ENCODE measurements around the gene INO80.
A peak's percentile ranks its signal among the peaks of the same experiment; 100 is the strongest.

The INO80 gene

DNA sequence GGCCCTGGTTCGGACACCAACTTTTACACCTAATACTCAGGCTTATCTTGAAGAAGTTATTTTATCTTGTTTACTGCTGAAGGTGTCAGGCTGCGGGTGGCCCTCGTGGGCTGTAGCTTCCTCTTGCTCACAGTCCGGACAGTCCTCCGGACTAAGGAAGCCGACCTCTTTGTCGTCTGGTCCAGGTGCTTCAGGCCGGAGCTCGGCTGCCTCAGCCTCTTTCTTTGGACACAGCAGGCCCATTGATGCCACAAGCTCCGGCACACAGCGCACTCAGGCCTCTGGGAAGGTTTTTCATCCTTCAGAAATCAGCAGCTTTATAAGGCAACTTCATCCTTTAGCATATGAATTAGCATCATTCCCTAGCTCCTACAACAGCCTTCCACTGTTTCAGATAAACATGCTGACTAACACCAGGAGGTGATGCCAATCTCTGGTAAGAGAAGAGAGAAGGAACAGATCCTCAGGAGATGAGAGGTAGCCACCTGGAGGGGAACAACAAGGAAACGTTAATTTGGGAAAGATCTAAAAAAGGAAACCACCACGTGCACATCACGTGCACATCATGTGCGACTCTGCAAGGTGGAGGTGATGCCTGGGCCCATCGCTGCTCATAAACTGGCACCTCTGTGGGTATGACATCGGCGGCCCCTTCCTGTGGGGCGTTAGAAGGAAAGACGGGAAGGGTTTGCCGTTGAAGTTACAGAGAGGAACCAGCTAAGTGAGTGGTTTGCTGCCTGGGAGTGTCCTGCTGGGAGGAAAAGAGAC, 167.2 kb downstream of the INO80 start:
- DNase-seq (ENCODE audit: low spot score), result no peak

DNA sequence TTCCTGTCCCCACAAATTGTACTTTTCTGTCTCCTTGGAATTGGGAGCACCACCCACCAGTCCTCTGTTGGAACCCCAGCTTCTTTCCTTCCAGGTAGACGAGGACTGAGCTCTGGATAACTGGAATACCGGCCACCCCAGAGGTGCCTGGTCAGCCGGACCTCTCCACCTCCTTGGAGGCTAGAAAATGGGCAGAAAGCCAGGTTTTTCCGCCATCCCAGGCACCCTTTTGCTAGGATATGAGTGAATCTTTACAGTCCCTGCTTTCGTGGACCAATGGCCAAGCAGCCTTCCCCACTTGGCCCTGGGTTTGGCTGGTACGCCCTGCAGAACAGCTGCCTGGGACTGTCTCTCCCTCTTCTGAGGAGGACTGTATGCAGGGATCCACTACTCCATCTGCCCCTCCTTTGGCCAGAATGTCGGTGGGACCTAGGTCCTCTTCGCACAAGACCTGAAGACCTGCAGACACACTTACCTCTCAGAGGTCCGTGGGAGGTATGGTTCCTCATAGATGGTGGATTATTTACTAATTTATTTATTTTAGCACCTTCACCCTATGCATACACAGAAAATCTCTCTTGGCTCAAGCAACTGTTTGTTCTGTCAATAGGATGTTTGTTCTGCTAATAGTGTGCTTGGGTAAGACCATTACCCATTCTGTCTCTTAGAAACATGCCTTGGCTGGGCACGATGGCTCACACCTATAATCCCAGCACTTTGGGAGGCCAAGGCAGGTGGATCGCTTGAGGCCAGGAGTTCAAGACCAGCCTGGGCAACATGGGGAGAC, 171.4 kb downstream of the INO80 start:
- DNase-seq (ENCODE audit: low spot score), result no peak

DNA sequence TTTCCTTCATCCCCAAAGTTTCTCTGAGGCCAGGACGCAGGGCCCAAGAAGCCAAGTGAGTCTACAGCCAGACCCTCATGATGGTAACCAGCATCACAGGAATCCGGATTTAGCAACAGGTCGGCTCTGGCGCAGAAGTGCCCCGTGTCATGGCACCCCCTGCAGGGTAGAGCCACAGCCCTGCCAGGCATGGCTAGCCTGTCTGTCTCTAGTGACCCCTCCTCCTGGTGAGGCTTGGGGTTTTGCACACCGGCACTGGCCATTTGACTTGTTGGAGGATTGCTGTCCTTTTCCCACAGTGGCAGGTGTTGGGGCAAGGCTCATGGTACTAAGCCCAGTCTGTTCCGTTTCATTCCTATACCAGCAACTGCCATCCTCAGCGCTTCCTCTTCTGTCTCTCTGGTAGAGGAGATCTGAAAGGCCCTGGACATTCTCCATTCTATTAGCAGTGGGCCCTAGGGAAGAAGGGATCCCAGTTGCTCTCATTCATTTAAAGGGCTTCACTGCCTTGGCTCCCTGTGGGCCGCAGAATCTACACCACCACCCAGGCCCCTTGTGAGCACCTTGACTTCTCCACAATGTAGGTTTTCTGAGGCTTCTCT, 172.2 kb downstream of the INO80 start:
- no peak for DNase-seq (ENCODE audit: low spot score)

DNA sequence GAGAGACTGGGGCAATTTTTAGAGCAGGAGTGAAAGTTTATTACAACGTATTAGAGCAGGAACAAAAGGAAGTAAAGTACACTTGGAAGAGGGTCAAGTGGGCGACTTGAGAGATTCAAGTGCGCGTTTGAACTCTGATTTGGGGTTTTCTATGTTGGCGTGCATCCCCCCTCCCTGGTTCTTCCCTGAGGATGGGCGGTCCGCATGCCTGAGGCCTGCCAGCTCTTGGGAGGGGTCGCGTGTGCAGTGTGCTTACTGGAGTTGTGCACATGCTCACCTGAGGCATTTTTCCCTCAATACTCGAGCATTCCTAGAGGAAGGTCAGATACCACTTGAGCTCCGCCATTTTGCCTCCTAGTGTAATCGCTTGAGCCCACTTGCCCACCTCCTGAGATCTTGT, 173.2 kb downstream of the INO80 start:
- no peak for DNase-seq (ENCODE audit: low spot score)

DNA sequence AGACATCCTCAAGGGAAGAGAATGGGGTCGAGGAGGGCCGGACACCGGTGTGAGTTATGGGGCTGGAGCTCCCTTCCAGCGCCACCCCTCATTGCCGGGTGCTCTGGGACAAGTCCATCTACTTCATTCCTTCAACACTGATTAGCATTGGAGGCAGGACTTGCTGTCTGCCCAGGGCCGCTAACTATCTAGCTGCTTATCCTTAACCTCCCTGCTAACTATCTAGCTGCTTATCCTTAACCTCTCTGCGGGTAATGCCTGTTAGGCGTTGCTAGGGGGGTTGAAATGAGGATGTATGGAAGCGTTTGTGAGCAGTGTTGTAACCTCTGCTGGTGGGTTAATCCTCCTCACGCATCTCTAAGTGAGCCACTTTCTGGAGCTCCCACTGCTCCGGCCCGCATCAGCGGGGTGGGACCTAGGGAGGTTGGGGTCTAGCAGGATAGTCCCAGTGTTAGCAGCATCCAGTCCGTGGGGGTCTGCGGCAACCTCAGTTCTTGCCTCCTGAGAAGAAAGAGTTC, 173.7 kb downstream of the INO80 start:
- DNase-seq (ENCODE audit: low spot score), result no peak

DNA sequence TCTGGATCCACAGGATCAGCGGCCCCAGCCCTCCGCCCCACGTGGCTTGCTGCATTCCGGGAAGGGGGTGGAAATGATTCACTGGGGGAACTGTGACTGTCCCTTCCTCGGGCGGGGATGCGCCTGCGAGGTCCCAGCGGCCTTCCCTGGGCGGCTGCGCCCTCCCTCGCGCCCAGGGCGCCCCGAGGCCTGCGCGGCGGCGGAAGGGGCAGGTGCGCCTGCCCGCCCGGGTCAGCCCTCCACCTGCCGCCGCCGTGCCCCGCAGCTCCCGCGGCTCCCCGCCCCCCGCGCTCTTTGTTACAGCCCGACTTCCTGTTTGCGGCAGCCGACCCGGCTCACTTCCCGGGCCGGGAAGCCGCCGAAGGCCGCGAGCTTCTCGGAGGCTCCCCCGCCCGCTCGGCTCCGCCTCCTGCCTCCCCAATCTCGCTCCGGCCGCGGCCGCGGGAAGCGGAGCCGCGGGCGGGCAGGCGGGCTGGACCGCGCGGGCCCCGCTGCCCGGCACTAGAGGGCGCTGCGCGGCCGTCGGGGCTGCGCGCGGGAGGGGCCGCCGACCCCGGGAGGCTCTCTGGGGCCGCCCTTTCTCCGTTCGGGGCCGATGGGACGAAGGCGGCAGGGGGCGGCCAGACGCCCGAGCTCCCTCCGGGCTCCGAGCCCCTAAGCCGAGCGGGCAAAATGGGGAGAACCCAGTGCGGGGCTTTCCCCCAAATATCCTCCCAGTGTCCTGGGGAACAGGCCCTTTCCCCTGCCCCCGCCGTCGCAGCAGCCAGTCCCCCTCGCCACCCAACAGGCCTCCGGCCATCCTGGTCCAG, 174.3 kb downstream of the INO80 start:
- peak; percentile 53 for DNase-seq (ENCODE audit: low spot score)

DNA sequence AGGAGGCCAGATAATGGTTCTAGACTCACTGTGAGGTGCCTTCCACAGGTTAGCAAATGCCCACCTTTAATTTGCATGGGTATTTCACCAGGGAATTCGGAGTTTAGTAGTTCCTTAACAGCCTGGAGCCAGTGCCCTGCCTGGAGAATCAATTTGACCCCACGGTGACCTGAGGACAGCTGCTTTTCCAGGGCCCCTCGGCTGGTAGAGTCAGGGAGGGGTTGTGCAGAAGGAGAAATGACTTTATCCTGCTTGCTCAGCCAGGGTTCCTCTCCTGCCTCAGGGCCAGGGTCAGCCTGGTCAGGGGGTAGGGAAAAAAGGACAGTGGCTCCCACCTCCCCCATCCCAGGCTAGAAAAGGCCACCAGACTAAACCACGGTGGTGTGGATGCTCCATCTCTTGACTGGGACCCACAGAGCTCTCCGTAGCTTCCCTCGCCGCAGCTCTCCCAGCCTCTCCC, 175.0 kb downstream of the INO80 start:
- no peak for DNase-seq (ENCODE audit: low spot score)

DNA sequence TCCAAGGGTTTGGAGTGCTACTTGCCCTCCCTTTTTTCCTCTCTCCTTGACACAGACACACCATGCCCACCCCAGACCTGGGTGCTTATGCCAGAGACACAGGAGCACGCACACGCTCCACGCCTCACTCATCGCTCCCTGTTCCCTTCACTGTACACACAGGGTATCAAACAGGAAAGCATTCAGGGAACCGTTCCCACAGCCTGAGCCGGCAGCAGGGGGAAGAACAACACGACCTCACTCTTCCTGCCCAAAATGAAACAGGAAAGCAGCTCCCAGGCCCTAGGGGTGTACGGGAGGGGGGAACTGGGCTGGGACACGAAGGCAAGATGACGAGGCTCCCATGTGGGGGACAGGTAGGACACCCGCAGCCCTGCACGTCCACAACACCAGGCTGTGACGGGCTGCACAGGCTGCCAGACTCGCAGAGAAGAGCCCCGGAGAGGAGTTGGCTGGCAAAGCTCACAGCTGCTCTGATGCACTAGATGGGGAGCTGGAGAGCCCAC, 175.7 kb downstream of the INO80 start:
- no peak for DNase-seq (ENCODE audit: low spot score)

DNA sequence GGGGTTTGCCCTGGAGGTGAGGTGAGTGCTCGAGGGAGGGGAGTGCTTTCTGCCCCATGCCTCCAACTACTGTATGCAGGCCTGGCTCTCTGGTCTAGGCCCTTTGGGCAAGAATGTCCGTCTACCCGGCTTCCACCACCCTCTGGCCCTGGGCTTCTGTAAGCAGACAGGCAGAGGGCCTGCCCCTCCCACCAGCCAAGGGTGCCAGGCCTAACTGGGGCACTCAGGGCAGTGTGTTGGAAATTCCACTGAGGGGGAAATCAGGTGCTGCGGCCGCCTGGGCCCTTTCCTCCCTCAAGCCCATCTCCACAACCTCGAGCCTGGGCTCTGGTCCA, 177.6 kb downstream of the INO80 start:
- DNase-seq (ENCODE audit: low spot score), result no peak

DNA sequence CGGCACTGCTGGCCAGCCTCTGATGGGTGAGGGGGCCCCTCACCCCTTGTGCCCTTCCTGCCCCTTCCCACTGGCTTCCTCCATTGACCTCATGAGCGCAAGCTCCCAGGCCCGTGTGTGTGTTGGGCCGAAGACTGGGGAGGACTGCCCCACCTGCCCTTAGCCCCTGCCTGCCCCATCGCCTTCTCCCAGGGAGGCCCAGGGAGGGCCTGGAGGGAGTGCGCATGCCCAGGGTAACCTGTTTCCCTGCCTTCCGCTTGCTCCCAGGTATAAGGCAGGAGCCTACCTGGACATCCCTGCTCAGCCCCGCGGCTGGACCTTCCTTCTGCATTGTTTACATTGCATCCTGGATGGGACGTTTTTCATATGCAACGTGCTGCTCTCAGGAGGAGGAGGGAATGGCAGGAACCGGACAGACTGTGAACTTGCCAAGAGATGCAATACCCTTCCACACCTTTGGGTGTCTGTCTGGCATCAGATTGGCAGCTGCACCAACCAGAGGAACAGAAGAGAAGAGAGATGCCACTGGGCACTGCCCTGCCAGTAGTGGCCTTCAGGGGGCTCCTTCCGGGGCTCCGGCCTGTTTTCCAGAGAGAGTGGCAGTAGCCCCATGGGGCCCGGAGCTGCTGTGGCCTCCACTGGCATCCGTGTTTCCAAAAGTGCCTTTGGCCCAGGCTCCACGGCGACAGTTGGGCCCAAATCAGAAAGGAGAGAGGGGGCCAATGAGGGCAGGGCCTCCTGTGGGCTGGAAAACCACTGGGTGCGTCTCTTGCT, 178.1 kb downstream of the INO80 start:
- DNase-seq (ENCODE audit: low spot score), result no peak

DNA sequence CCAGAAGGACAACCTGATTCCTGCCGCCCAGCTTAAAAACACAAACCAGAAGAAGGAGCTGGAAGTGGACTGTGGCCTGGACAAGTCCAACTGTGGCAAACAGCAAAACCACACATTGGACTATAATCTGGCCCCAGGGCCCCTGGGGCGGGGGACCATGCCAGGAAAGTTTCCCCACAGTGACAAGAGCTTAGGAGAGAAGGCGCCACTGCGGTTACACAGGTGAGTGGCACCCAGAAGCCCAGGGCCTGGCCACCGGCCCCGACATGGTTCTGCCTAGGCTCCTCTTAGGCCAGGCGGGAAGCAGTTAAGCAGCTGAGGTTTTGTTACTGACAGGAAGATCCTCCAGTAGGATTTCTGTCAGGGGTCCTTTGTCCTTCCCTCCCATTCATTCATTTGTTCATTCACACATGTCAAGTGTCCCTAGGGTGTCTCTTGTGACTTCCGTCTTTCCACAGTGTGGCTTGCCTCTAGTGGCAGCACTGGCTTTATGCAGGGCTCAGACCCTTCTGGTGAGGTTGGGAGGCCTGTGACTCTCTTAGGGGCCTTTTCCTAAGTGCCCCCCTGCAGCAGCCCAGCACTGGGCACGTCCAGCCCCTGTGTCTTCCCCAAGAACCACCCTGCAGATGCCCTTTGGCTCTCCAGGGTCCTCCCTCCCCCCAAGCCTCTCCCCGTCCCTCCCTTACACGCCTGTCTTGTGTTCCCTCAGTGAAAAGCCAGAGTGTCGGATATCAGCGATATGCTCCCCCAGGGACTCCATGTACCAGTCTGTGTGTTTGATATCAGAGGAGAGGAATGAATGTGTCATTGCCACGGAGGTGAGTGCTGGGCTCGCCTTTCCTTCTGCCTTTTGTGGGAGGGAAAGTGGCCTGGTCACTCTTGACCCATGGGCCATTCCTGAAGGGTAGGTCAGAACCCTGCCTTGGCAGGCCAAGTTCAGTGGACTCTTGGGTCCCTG, 179.1 kb downstream of the INO80 start:
- no peak for DNase-seq (ENCODE audit: low spot score)

DNA sequence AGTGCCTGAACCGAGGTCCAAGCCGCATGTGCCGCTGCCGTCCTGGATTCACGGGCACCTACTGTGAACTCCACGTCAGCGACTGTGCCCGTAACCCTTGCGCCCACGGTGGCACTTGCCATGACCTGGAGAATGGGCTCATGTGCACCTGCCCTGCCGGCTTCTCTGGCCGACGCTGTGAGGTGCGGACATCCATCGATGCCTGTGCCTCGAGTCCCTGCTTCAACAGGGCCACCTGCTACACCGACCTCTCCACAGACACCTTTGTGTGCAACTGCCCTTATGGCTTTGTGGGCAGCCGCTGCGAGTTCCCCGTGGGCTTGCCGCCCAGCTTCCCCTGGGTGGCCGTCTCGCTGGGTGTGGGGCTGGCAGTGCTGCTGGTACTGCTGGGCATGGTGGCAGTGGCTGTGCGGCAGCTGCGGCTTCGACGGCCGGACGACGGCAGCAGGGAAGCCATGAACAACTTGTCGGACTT, 179.8 kb downstream of the INO80 start:
- no peak for DNase-seq (ENCODE audit: low spot score)

DNA sequence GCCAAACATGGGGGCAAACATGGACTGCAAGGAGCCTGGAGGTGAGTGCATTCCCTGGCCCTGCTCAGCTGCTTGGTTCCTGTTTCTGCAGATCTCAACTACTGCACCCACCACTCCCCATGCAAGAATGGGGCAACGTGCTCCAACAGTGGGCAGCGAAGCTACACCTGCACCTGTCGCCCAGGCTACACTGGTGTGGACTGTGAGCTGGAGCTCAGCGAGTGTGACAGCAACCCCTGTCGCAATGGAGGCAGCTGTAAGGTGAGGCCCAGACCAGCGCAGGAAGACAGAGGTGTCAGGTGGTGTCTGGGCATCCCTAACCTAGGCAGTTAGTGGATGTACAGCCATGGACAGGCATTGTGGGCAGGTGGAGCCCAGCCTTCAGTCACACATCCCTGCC, 181.6 kb downstream of the INO80 start:
- DNase-seq (ENCODE audit: low spot score), result no peak

DNA sequence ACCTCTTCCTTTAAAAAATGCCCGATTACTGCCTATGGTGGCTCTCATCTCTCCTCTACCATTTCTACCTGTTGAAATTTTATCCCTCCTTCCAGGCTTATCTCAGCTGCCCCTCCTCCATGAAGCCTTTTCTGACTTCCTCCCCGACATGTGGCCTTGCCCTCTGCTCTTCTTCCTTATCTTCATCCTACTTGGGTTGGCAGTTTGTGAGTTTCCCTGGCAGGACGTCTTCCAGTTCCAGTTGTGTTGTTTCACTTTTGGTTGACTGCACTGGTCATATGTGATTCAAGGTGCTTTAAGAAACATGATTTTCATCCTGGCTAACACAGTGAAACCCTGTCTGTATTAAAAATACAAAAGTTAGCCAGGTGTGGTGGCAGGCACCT, 182.6 kb downstream of the INO80 start:
- no peak for DNase-seq (ENCODE audit: low spot score)

DNA sequence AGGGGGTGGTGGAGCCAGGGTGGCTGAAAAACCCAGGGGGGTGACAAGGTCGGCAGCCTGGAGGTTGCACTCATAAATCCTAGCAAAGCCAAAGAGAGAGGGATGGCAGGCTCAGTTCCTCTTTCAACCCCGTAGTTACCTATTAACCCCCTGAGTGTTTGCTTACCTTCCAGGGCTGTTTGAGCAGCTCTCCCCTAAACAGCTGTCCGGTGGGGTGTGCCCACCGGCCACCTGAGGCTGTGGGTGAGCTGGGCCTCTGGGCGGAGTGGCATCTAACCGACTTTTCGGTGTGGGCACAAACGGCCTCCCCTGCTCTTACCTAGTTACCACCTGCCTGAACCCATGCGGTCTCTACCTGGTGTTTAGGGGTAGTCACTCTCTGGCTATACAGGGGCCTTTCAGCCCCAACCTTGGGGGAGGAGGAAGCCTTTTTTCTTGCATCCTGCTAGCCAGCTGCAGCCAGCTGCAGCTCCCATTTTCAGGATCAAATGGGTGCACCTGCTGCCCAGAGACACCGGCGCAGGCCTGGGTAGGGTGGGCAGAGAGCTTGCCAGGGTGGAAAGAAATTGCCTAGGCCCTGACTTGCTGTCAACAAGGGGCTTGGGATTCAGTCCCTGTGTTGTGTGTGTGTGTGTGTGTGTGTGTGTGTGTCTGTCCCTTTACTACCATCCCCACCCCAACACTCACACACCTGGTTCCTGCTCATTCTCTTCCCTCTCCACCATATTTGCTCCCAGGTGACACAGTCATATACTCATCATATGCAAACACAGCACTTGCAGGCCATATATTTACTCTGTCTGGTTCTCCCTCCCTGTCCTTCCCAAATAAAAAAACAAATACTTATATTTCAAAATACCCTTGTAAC, 183.2 kb downstream of the INO80 start:
- DNase-seq (ENCODE audit: low spot score), result no peak

DNA sequence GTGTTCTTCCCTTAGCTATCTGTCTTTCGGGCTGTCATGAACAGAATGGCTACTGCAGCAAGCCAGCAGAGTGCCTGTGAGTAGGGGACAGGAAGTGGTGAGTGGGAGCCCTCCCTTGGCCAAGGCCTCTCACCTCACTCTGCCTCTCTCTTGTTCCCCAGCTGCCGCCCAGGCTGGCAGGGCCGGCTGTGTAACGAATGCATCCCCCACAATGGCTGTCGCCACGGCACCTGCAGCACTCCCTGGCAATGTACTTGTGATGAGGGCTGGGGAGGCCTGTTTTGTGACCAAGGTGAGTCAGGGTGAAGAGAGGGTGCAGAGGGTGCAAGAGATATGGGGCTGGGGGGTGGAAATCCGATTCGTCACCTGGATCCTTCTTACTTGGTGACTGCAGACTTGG, 183.9 kb downstream of the INO80 start:
- DNase-seq (ENCODE audit: low spot score), result no peak

DNA sequence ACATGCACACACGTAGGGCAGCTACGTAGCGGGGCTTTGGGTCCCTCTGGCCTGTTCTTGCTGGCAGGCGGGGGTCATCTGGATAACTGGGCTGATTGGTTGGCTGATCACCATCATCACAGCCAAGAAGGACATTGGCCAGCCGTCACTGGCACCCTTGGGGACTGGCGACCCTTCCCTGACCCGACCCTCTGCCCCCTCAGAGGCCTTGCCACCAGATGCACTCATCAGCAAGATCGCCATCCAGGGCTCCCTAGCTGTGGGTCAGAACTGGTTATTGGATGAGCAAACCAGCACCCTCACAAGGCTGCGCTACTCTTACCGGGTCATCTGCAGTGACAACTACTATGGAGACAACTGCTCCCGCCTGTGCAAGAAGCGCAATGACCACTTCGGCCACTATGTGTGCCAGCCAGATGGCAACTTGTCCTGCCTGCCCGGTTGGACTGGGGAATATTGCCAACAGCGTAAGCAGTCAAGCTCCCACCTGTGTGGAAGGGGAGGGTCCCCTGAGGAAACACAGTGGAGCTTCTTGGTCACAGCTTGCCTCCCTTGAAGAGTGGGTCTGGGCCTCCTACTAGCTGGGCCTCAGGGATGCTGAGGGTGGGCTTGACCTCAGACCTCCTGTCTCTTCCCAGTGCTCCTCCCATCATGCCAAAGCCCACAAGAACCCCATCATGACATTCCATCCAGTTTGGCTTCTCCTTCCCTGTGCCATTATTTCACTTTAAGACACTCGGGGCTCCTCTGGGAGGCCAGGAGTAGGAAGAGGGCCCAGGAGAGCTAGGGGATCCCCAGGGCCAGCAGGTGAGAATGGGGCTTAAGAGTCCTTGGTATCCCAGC, 184.6 kb downstream of the INO80 start:
- DNase-seq (ENCODE audit: low spot score), result no peak

Data from CD4-positive, alpha-beta T cell treated with Interleukin-15 for 4 hours (primary cell).